ENCODE data around the gene BEND7. TPM values are rescaled to one million over a fixed set of nuclear protein-coding genes. Genes with fewer than 3 reads are reported as not detected.

Gene BEND7
- total RNA-seq, 1 donor from 2014 or later = 3.1 TPM

DNA sequence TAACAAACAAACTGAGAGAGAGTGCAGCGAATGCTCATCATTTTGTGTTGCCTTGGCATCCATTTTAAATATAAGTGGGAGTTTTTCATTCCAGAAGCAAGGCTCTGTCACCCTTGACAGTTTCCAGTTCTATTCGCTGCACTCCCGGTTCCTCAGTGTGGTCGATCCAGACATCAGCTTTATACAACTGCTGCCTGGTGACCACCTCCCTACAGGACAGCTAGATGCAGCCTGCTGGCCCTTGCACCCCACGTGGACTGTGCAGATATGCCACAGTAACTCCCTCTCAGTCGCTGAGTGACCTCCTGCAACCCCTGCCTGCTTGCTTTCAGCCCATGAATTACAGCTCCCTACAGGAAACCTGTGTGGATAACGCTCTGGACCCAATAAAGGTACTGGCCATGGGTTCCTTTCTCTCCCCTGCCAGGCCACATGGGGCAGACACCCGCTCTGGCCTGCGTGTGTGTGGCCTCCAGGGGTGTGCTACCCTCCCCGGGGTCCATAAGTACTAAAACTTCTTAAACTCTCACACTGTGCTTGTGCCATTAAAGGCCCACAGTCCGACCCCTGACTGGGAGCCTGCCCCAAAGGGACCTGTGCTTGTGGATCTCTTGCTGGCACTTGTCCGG is 23.6 kb downstream of the BEND7 start:
- H3K27me3 Mint-ChIP-seq (ENCODE audit: unreplicated experiment) = no peaks in the 10 kb centered on the region
- H3K4me3 Mint-ChIP-seq (ENCODE audit: unreplicated experiment) = no peak overlapping the region

DNA sequence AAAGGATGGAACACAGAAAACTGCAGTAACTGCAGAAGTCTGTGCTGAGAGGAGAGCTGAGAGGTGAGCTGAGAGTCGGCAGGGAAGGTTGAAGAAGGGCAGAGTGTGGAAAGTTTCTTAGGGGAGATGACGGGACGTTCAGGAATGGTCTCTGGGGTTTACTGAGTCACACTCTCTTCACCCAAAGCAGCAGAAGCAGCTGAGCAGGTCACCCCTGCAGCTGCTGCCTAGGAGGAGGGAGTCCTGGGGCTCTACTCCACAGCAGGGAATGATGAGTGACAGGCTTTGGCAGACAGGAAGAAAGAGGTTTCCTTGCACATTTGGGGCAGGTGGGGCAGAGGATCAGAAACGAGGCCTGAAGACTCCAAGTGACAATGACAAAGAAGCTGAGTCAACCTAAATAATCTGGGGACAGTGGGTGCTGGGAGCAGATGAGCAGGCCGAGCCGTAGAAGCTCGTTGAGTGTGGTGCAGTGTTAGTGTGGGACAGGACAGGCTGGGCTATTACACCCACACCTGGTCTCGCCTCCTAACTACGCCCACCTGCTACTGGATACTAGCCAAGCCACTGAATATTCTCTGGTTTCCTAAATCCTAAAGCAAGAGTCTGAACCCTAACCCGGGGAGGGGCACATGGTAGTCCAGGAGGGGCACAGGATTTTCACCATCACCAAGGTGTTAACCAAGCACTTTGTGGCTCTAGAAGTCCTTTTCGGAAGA is 24.9 kb downstream of the BEND7 start:
- H3K27me3 Mint-ChIP-seq (ENCODE audit: unreplicated experiment) = no peaks in the 10 kb centered on the region
- no peaks in the 10 kb centered on the region for H3K36me3 Mint-ChIP-seq (ENCODE audit: unreplicated experiment)
- no peak overlapping the region for H3K27ac Mint-ChIP-seq (ENCODE audit: unreplicated experiment)
- no peaks in the 10 kb centered on the region for H3K9me3 Mint-ChIP-seq (ENCODE audit: unreplicated experiment)
- H3K4me1 Mint-ChIP-seq (ENCODE audit: low read depth, unreplicated experiment) = peaks cover 9% of the 10 kb centered on the region
- no peak overlapping the region for H3K4me3 Mint-ChIP-seq (ENCODE audit: unreplicated experiment)
- TF ChIP-seq, protein P1, sequence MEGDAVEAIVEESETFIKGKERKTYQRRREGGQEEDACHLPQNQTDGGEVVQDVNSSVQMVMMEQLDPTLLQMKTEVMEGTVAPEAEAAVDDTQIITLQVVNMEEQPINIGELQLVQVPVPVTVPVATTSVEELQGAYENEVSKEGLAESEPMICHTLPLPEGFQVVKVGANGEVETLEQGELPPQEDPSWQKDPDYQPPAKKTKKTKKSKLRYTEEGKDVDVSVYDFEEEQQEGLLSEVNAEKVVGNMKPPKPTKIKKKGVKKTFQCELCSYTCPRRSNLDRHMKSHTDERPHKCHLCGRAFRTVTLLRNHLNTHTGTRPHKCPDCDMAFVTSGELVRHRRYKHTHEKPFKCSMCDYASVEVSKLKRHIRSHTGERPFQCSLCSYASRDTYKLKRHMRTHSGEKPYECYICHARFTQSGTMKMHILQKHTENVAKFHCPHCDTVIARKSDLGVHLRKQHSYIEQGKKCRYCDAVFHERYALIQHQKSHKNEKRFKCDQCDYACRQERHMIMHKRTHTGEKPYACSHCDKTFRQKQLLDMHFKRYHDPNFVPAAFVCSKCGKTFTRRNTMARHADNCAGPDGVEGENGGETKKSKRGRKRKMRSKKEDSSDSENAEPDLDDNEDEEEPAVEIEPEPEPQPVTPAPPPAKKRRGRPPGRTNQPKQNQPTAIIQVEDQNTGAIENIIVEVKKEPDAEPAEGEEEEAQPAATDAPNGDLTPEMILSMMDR (IDR thresholded peaks at IDR 0.05; ENCODE audit: partially characterized antibody, unreplicated experiment) = no peak
- no peak for DNase-seq

More for the DNA sequence above, 23.6 kb downstream of the BEND7 start:
- Mint-ChIP-seq H3K4me1 (ENCODE audit: low read depth, unreplicated experiment) (peaks cover 9% of the 10 kb centered on the region), H3K36me3 (ENCODE audit: unreplicated experiment) (no peaks in the 10 kb centered on the region), H3K9me3 (ENCODE audit: unreplicated experiment) (no peaks in the 10 kb centered on the region), H3K27ac (ENCODE audit: unreplicated experiment) (no peak overlapping the region)
- TF ChIP-seq, protein P1 (IDR thresholded peaks at IDR 0.05; ENCODE audit: partially characterized antibody, unreplicated experiment) = no peak
- DNase-seq = no peak

- Mint-ChIP-seq H3K36me3 (ENCODE audit: unreplicated experiment) (no peaks in the 10 kb centered on the region), H3K4me3 (ENCODE audit: unreplicated experiment) (no peak overlapping the region), H3K4me1 (ENCODE audit: low read depth, unreplicated experiment) (peaks cover 9% of the 10 kb centered on the region), H3K27ac (ENCODE audit: unreplicated experiment) (no peak overlapping the region), H3K27me3 (ENCODE audit: unreplicated experiment) (no peaks in the 10 kb centered on the region), H3K9me3 (ENCODE audit: unreplicated experiment) (no peaks in the 10 kb centered on the region)
- DNase-seq = no peak
- TF ChIP-seq, protein P1 (IDR thresholded peaks at IDR 0.05; ENCODE audit: partially characterized antibody, unreplicated experiment) = no peak
These were observed 26.4 kb downstream of the BEND7 start for GRCh38 chr10:13502380-13502779.

- no peak for DNase-seq
- no peaks in the 10 kb centered on the region for H3K27me3 Mint-ChIP-seq (ENCODE audit: unreplicated experiment)
- no peaks in the 10 kb centered on the region for H3K9me3 Mint-ChIP-seq (ENCODE audit: unreplicated experiment)
- H3K27ac Mint-ChIP-seq (ENCODE audit: unreplicated experiment) = no peak overlapping the region
- H3K4me1 Mint-ChIP-seq (ENCODE audit: low read depth, unreplicated experiment) = peaks cover 9% of the 10 kb centered on the region
- TF ChIP-seq, protein P1 (IDR thresholded peaks at IDR 0.05; ENCODE audit: partially characterized antibody, unreplicated experiment) = no peak
- no peaks in the 10 kb centered on the region for H3K36me3 Mint-ChIP-seq (ENCODE audit: unreplicated experiment)
- H3K4me3 Mint-ChIP-seq (ENCODE audit: unreplicated experiment) = no peak overlapping the region
These were observed 28.6 kb downstream of the BEND7 start for GRCh38 chr10:13500201-13500600.

- TF ChIP-seq, protein P1 (IDR thresholded peaks at IDR 0.05; ENCODE audit: partially characterized antibody, unreplicated experiment) = no peak
- no peak overlapping the region for H3K4me3 Mint-ChIP-seq (ENCODE audit: unreplicated experiment)
- DNase-seq = no peak
- H3K36me3 Mint-ChIP-seq (ENCODE audit: unreplicated experiment) = no peaks in the 10 kb centered on the region
- no peaks in the 10 kb centered on the region for H3K9me3 Mint-ChIP-seq (ENCODE audit: unreplicated experiment)
- H3K27ac Mint-ChIP-seq (ENCODE audit: unreplicated experiment) = no peak overlapping the region
- no peaks in the 10 kb centered on the region for H3K27me3 Mint-ChIP-seq (ENCODE audit: unreplicated experiment)
- peaks cover 9% of the 10 kb centered on the region for H3K4me1 Mint-ChIP-seq (ENCODE audit: low read depth, unreplicated experiment)
These were observed 29.7 kb downstream of the BEND7 start for GRCh38 chr10:13499150-13499549.

All from glutamatergic neuron (in vitro differentiated cells).